B cell (primary cell): Measurements from ENCODE around the gene CPPED1. TPM values are rescaled to one million over a fixed set of nuclear protein-coding genes. Genes with fewer than 3 reads are reported as not detected.

Experiments used
- ATAC-seq: fragments of 200-7000 bp; cut with Tn5 transposase; one replicate; pipeline ENCODE4 v1.10.0; 2021; ENCODE audit warnings: low read depth, mild to moderate bottlenecking, moderate number of reproducible peaks, moderate library complexity
- CTCF ChIA-PET: fragments of 350-600 bp; sonication (Branson Sonifier 250); formaldehyde crosslinking; loops from one replicate; lab custom pipeline; 2021; ENCODE audit warnings: antibody characterized with exemption, inconsistent platforms; lab: Charles Lee
- POLR2A ChIA-PET: fragments of 350-600 bp; sonication (Branson Sonifier 250); formaldehyde crosslinking; loops from one replicate; lab custom pipeline; 2021; ENCODE audit warnings: antibody characterized with exemption; lab: Charles Lee
- DNase-seq: peaks from one replicate; pipeline ENCODE4 v3.0.0; 2013
- H2AFZ ChIP-seq: 2 replicates; pipeline ENCODE4 v1.6.1; 2012; ENCODE audit warnings: mild to moderate bottlenecking, low read depth, low read length; ENCODE audit not compliant: insufficient read depth, poor library complexity, severe bottlenecking
- H3K27ac ChIP-seq, 2 donors: 1 replicate in 1 of 2; 2 replicates in 1 of 2; pipeline ENCODE4 v1.5.1; 2012 to 2013; ENCODE audit warnings: low read length in 2 of 2, mild to moderate bottlenecking in 2 of 2, moderate library complexity in 1 of 2
- H3K27me3 ChIP-seq, 4 experiments: fragments of 200-600 bp in 1 of 4; sonication (generic) in 1 of 4; replicated peaks in 1 of 4; 1 replicate in 2 of 4; 2 replicates in 2 of 4; pipeline versions ENCODE4 v1.6.1 to v1.7.0; 2013 to 2016; ENCODE audit warnings: low read length in 3 of 4, mild to moderate bottlenecking in 2 of 4, mixed read lengths in 1 of 4, moderate library complexity in 1 of 4; ENCODE audit not compliant: insufficient read depth in 4 of 4, control insufficient read depth in 3 of 4; ENCODE audit errors: control extremely low read depth in 1 of 4
- H3K36me3 ChIP-seq, 2 experiments: replicated peaks in 1 of 2; 1 replicate in 1 of 2; 2 replicates in 1 of 2; pipeline versions ENCODE4 v1.6.1 to v1.7.1; 2013; ENCODE audit warnings: low read length in 1 of 2; ENCODE audit not compliant: insufficient read depth in 2 of 2, control insufficient read depth in 1 of 2; ENCODE audit errors: control extremely low read depth in 1 of 2, extremely low read depth in 1 of 2
- H3K4me1 ChIP-seq, 2 donors: fragments of 200-600 bp in 1 of 2; sonication (generic) in 1 of 2; 1 replicate in 1 of 2; 2 replicates in 1 of 2; pipeline versions ENCODE4 v1.5.1 to v1.6.1; 2013 to 2017; ENCODE audit warnings: low read length in 2 of 2; ENCODE audit not compliant: control insufficient read depth in 2 of 2, insufficient read depth in 2 of 2
- H3K4me2 ChIP-seq: replicated peaks from 2 replicates; pipeline ENCODE3; 2012; ENCODE audit warnings: mild to moderate bottlenecking, low read depth, low read length; ENCODE audit not compliant: poor library complexity, severe bottlenecking
- H3K4me3 ChIP-seq, 5 experiments: fragments of 200-600 bp in 1 of 5; sonication (generic) in 1 of 5; 1 replicate in 3 of 5; 2 replicates in 2 of 5; pipeline versions ENCODE4 v1.5.1 to v1.7.0; 2011 to 2016; ENCODE audit warnings: low read length in 4 of 5, mild to moderate bottlenecking in 4 of 5, low read depth in 2 of 5, control low read depth in 1 of 5, moderate library complexity in 1 of 5; ENCODE audit not compliant: insufficient read depth in 1 of 5; ENCODE audit errors: control extremely low read depth in 1 of 5, extremely low read depth in 1 of 5
- H3K79me2 ChIP-seq: fragments of 200-600 bp; sonication (generic); one replicate; pipeline ENCODE4 v1.6.0; 2016; ENCODE audit warnings: low read length; ENCODE audit not compliant: control insufficient read depth, insufficient read depth
- H3K9ac ChIP-seq: fragments of 200-600 bp; sonication (generic); 2 replicates; pipeline ENCODE4 v1.6.1; 2017; ENCODE audit warnings: mild to moderate bottlenecking, low read length, moderate library complexity
- H3K9me3 ChIP-seq, 3 donors: one replicate each; pipeline versions ENCODE4 v1.6.1 to v1.7.1; 2013; ENCODE audit warnings: low read length in 2 of 3; ENCODE audit not compliant: control insufficient read depth in 2 of 3, insufficient read depth in 1 of 3; ENCODE audit errors: control extremely low read depth in 1 of 3
- H4K20me1 ChIP-seq: 2 replicates; pipeline ENCODE4 v1.6.0; 2012; ENCODE audit warnings: mild to moderate bottlenecking, low read length; ENCODE audit not compliant: insufficient read depth, control insufficient read depth, poor library complexity, severe bottlenecking
- H3K27ac Mint-ChIP-seq: one replicate; pipeline ENCODE4 v1.8.0; 2021; ENCODE audit warnings: mixed read lengths
- H3K27me3 Mint-ChIP-seq: one replicate; pipeline ENCODE4 v1.8.0; 2021; ENCODE audit warnings: mixed read lengths
- H3K4me1 Mint-ChIP-seq: one replicate; pipeline ENCODE4 v1.8.0; 2021; ENCODE audit warnings: mixed read lengths
- H3K4me3 Mint-ChIP-seq: one replicate; pipeline ENCODE4 v1.8.0; 2021; ENCODE audit warnings: mixed read lengths
- H3K9me3 Mint-ChIP-seq: one replicate; pipeline ENCODE4 v1.8.0; 2022; ENCODE audit warnings: mixed read lengths; ENCODE audit not compliant: insufficient read depth
- EZH2 ChIP-seq: IDR thresholded peaks from 2 replicates; pipeline ENCODE4 v1.6.1; 2012; ENCODE audit warnings: borderline replicate concordance, low read depth, mild to moderate bottlenecking, moderate library complexity, low read length; ENCODE audit not compliant: insufficient read depth, poor library complexity, severe bottlenecking
- WGBS: methylation state at CpG from one replicate; pipeline ENCODE4 v1.1.5; 2013; ENCODE audit warnings: missing lambda C conversion rate; ENCODE audit not compliant: insufficient coverage; 5-methylcytosine and 5-hydroxymethylcytosine counted together
- intact Hi-C: fragments of 100-400 bp; cut with micrococcal nuclease; formaldehyde crosslinking; loops from one replicate; pipeline ENCODE4 v1.10.0; 2022
- polyA plus RNA-seq: library from polyadenylated mRNA; depleted of rRNA; stranded (reverse); fragments of >200 nt; gene quantifications from 2 replicates; pipeline ENCODE4 v1.2.3, GENCODE V29; 2012
- total RNA-seq, 2 donors: library from RNA; stranded (reverse); fragments of 120-200 nt in 1 of 2; gene quantifications; 1 replicate in 1 of 2; 2 replicates in 1 of 2; pipeline versions ENCODE4 v1.2.3 to v1.2.4, GENCODE V29; 2013 to 2022
- TF ChIP-seq, protein P1 (sequence below): fragments of 200-600 bp; IDR thresholded peaks from one replicate; pipeline ENCODE4 v1.8.0; 2022; ENCODE audit warnings: antibody characterized with exemption, mild to moderate bottlenecking

The CPPED1 gene
- total and polyA plus RNA-seq, 2 donors (not counting 1 experiment from before 2014, with no cell fraction given): 5.9 to 11.3 TPM

DNA sequence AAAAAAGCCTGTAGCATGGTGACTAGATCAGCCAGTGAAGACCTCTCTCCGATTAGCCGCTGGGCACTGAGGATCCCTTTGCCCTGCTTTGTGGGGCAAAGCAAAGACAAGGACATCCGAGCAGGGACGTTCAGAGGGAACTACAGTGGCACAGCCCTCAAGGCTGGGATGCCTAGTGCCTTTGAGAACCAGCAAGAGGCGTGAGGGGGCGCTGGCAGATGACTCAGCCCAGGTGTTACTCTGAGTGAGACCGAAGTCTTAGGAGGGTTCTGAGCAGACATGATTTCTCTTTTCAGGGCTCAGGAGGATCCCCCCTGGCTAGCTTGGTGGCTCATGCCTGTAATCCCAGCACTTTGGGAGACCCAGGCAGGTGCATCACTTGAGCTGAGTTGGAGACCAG is 178.6 kb downstream of the CPPED1 start:
- ATAC-seq: no peak
- TF ChIP-seq EZH2: no peak
- TF ChIP-seq, protein P1, sequence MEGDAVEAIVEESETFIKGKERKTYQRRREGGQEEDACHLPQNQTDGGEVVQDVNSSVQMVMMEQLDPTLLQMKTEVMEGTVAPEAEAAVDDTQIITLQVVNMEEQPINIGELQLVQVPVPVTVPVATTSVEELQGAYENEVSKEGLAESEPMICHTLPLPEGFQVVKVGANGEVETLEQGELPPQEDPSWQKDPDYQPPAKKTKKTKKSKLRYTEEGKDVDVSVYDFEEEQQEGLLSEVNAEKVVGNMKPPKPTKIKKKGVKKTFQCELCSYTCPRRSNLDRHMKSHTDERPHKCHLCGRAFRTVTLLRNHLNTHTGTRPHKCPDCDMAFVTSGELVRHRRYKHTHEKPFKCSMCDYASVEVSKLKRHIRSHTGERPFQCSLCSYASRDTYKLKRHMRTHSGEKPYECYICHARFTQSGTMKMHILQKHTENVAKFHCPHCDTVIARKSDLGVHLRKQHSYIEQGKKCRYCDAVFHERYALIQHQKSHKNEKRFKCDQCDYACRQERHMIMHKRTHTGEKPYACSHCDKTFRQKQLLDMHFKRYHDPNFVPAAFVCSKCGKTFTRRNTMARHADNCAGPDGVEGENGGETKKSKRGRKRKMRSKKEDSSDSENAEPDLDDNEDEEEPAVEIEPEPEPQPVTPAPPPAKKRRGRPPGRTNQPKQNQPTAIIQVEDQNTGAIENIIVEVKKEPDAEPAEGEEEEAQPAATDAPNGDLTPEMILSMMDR: no peak
- Histone ChIP-seq H4K20me1 (no peaks in the 10 kb centered on the region), H3K27me3 (no peaks in the 10 kb centered on the region), H3K79me2 (no peaks in the 10 kb centered on the region), H3K4me1 (no peaks in the 10 kb centered on the region), H3K4me2 (no peak overlapping the region), H3K9me3 (peaks cover 0 to 6% (median 0%) of the 10 kb centered on the region in 3 donors), H3K4me3 (no peak overlapping the region), H2AFZ (no peak overlapping the region), H3K36me3 (no peaks in the 10 kb centered on the region), H3K27ac (no peak overlapping the region), H3K9ac (no peak overlapping the region)
- Mint-ChIP-seq H3K9me3 (no peaks in the 10 kb centered on the region), H3K4me3 (no peak overlapping the region), H3K27ac (no peak overlapping the region), H3K4me1 (no peaks in the 10 kb centered on the region), H3K27me3 (peaks cover 5% of the 10 kb centered on the region)
- intact Hi-C loops: no loop called here
- 74% methylated on average over 7 of the region's 7 CpGs for WGBS
- DNase-seq: no peak
- ChIA-PET POLR2A (no interaction called here), CTCF (no interaction called here)

DNA sequence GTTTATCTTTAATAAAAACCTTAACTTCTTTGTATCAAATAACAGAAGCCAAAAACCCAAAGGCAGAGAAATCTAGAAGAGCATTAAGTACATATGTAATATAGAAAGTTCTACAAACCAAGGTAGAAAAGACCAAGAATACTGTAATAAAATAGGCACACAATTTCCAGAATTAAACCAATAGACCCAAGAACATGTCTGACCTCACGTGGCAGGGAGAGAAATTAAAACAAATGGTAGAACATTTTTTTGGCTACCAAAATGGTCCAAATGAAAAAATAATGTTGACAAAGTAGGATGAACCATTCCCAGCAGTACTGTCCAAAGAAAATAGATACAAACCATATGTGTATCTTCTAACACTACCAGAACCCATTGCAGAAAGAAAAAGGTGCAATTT is 183.5 kb downstream of the CPPED1 start:
- TF ChIP-seq, protein P1: no peak
- no peak for TF ChIP-seq EZH2

More for the DNA sequence above, 183.5 kb downstream of the CPPED1 start:
- Histone ChIP-seq H3K9me3 (peaks cover 0 to 6% (median 0%) of the 10 kb centered on the region in 3 donors), H3K4me1 (no peaks in the 10 kb centered on the region), H4K20me1 (no peaks in the 10 kb centered on the region), H3K27me3 (no peaks in the 10 kb centered on the region), H3K9ac (no peak overlapping the region), H3K27ac (no peak overlapping the region), H3K79me2 (no peaks in the 10 kb centered on the region), H3K36me3 (no peaks in the 10 kb centered on the region), H3K4me2 (no peak overlapping the region), H2AFZ (no peak overlapping the region), H3K4me3 (no peak overlapping the region)
- WGBS: no CpG with 5 or more reads among the region's 1 CpG
- H3K27ac Mint-ChIP-seq: no peak overlapping the region
- POLR2A ChIA-PET: no interaction called here
- CTCF ChIA-PET: interaction anchor here (0.7 kb wide), 1 partner anchor 166 kb away, joined by 3 read pairs; no protein-coding TSS in a partner anchor
- ATAC-seq: no peak
- peaks cover 9% of the 10 kb centered on the region for H3K27me3 Mint-ChIP-seq
- DNase-seq: no peak
- no peaks in the 10 kb centered on the region for H3K4me1 Mint-ChIP-seq
- no peaks in the 10 kb centered on the region for H3K9me3 Mint-ChIP-seq
- H3K4me3 Mint-ChIP-seq: no peak overlapping the region
- intact Hi-C loops: no loop called here
